Peyer's patch (tissue), 4 donors: ENCODE measurements around the gene COL6A2. TPM values are rescaled to one million over a fixed set of nuclear protein-coding genes. Genes with fewer than 3 reads are reported as not detected.
"Not testable (repeated sequence)": the region's sequence is repeated elsewhere in the genome, so short reads cannot be mapped to it uniquely, and the experiment has no call there.

ENCODE experiments used
- DNase-seq, 3 donors: peaks; one replicate each; pipeline ENCODE4 v3.0.0-alpha.2; 2017 to 2019
- H3K27ac ChIP-seq, 4 donors: fragments of 200-600 bp; sonication (generic); one replicate each; pipeline ENCODE4 v1.5.1; 2016 to 2019
- H3K27me3 ChIP-seq, 2 donors: fragments of 200-600 bp; sonication (generic); one replicate each; pipeline ENCODE4 v1.5.1; 2019
- H3K36me3 ChIP-seq, 3 donors: fragments of 200-600 bp; sonication (generic); one replicate each; pipeline ENCODE4 v1.5.1; 2016 to 2019
- H3K4me1 ChIP-seq, 4 donors: fragments of 200-600 bp; sonication (generic); one replicate each; pipeline ENCODE4 v1.5.1; 2016 to 2019
- H3K4me3 ChIP-seq, 4 donors: fragments of 200-600 bp; sonication (generic); 1 replicate in 3 of 4; 2 replicates in 1 of 4; pipeline ENCODE4 v1.5.1; 2016 to 2019; ENCODE audit warnings: mild to moderate bottlenecking in 1 of 4
- H3K9me3 ChIP-seq, 4 donors: fragments of 200-600 bp; sonication (generic); one replicate each; pipeline ENCODE4 v1.5.1; 2016 to 2019; ENCODE audit warnings: mild to moderate bottlenecking in 1 of 4
- POLR2A ChIP-seq, 2 donors: fragments of 450-650 bp; IDR thresholded peaks; one replicate each; pipeline ENCODE4 v1.5.1; 2017; ENCODE audit warnings: antibody characterized with exemption in 2 of 2, mild to moderate bottlenecking in 2 of 2, moderate library complexity in 2 of 2
- total RNA-seq, 4 donors: library from RNA; depleted of rRNA; stranded (reverse); fragments of >200 nt; gene quantifications; one replicate each; pipeline ENCODE4 v1.1.0, GENCODE V29; 2016
- TF ChIP-seq, protein P1 (sequence below), 6 experiments: fragments of 450-650 bp in 4 of 6; fragments of 200-600 bp in 2 of 6; sonication (generic) in 1 of 6; IDR thresholded peaks; one replicate each; pipeline ENCODE4 v1.5.1; 2017 to 2019; ENCODE audit warnings: antibody characterized with exemption in 6 of 6, mild to moderate bottlenecking in 3 of 6, moderate library complexity in 1 of 6

Gene COL6A2
- total RNA-seq, 4 donors from 2014 or later, result 59.9 to 1,087 (median 166) TPM

GRCh38 chr21:46145159-46145839 is 47.4 kb downstream of the COL6A2 start:
- Histone ChIP-seq H3K4me3 (no peak overlapping the region), H3K4me1 (no peaks in the 10 kb centered on the region), H3K27me3 (no peaks in the 10 kb centered on the region), H3K27ac (no peak overlapping the region), H3K36me3 (no peaks in the 10 kb centered on the region), H3K9me3 (no peaks in the 10 kb centered on the region)
- no peak for TF ChIP-seq POLR2A (IDR thresholded peaks at IDR 0.05)
- TF ChIP-seq, protein P1, sequence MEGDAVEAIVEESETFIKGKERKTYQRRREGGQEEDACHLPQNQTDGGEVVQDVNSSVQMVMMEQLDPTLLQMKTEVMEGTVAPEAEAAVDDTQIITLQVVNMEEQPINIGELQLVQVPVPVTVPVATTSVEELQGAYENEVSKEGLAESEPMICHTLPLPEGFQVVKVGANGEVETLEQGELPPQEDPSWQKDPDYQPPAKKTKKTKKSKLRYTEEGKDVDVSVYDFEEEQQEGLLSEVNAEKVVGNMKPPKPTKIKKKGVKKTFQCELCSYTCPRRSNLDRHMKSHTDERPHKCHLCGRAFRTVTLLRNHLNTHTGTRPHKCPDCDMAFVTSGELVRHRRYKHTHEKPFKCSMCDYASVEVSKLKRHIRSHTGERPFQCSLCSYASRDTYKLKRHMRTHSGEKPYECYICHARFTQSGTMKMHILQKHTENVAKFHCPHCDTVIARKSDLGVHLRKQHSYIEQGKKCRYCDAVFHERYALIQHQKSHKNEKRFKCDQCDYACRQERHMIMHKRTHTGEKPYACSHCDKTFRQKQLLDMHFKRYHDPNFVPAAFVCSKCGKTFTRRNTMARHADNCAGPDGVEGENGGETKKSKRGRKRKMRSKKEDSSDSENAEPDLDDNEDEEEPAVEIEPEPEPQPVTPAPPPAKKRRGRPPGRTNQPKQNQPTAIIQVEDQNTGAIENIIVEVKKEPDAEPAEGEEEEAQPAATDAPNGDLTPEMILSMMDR (IDR thresholded peaks at IDR 0.05), result no peak
- DNase-seq, result no peak

DNA sequence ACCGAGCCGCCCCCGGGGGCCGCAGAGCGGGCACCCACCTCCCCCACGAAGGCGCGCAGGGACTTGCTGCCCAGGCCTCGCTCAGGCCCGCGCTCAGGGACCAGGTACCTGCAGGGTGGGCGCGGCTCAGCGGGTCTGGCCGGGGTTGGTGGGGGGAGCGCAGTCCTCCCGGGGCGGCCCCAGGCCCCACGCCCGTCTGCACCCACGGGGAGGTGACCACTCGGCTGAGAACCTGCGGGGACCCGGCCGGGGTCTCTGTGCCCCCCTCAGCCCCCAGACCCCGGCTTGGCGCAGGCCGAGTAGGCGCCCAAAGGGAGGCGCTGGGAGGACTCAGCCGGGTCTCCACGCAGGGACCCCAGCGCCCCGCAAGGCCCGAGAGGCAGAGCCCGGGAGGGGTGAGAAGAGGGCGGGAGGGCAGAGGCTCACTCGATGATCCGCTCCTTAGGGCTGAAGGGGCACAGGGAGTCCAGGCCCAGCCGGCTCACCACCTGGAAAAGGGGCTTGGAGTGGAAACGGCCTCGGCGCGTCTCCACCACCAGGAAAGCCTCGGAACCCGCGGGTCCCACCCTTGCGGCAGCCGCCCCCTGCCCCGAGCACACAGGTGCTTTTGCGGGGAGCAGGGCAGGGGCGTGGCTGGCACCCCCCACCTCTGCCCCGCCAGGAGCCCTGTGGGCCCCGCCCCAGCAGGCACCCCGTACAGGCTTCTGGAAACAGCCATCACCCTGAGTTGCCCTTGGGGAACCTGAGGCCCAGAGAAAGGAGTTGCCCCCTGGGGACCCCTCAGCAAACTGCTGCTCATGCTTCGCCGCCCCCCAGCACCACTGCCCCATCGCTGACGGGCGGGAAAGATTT is 48.2 kb downstream of the COL6A2 start:
- H3K27me3 ChIP-seq, result no peaks in the 10 kb centered on the region
- TF ChIP-seq POLR2A (IDR thresholded peaks at IDR 0.05), result no peak
- TF ChIP-seq, protein P1 (IDR thresholded peaks at IDR 0.05), result no peak
- no peaks in the 10 kb centered on the region for H3K4me1 ChIP-seq
- no peak overlapping the region for H3K4me3 ChIP-seq
- DNase-seq, result peak in 1 of 3 donors; percentile 43
- no peak overlapping the region for H3K27ac ChIP-seq
- no peaks in the 10 kb centered on the region for H3K36me3 ChIP-seq
- no peaks in the 10 kb centered on the region for H3K9me3 ChIP-seq

DNA sequence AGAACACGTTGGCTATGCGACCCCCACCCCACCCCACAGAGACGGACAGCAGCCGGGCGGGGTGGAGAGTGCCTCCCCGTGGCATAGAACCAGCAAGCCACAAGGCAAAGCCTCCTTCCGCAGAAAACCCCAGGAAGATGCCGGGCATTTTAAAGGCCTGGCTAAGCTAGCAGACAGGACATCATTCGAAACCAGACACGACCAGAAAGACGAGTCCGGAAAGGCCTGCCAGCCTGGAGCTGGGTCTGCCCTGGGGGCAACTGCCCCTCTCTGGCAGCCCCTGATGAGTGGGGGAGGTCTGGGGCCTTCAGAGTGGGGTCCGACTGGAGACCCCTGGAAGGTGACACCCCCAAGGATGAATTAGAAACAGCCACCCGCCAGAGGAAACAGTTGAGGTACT is 48.9 kb downstream of the COL6A2 start:
- H3K9me3 ChIP-seq, result no peaks in the 10 kb centered on the region

DNA sequence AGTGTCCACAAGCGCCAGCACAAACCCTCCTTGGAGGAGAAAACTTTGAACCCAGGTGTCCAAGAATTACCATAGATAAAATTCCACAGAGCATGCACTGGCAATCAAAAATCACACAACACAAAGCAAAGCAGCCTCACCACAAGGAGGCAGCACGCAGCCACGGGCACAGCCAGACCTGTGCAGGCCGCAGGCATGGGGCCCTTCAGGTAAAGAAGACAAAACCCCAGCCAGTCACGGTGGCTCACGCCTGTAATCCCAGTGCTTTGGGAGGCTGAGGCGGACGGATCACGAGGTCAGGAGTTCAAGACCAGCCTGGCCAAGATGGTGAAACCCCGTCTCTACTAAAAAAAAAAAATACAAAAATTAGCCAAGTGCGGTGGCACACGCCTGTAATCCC is 49.5 kb downstream of the COL6A2 start:
- H3K27ac ChIP-seq, H3K27me3 ChIP-seq, H3K4me1 ChIP-seq, H3K4me3 ChIP-seq, H3K9me3 ChIP-seq, H3K36me3 ChIP-seq: not testable (repeated sequence)
- peak in 2 of 3 donors; percentile 75 to 78 for DNase-seq
- TF ChIP-seq, protein P1 (IDR thresholded peaks at IDR 0.05), result peak in 4 of 6 experiments; percentile 51 to 74 (median 58)

More for the DNA sequence above, 48.9 kb downstream of the COL6A2 start:
- Histone ChIP-seq H3K4me3 (no peak overlapping the region), H3K27me3 (no peaks in the 10 kb centered on the region), H3K4me1 (no peaks in the 10 kb centered on the region), H3K36me3 (no peaks in the 10 kb centered on the region), H3K27ac (no peak overlapping the region)
- peak in 1 of 3 donors; percentile 25 for DNase-seq
- TF ChIP-seq, protein P1 (IDR thresholded peaks at IDR 0.05), result no peak
- TF ChIP-seq POLR2A (IDR thresholded peaks at IDR 0.05), result no peak

GRCh38 chr21:46148106-46148505 is 50.2 kb downstream of the COL6A2 start:
- DNase-seq, result peak in 1 of 3 donors; percentile 8
- TF ChIP-seq POLR2A (IDR thresholded peaks at IDR 0.05), result no peak
- TF ChIP-seq, protein P1 (IDR thresholded peaks at IDR 0.05), result no peak
- no peaks in the 10 kb centered on the region for H3K27me3 ChIP-seq
- H3K27ac ChIP-seq, result no peak overlapping the region
- no peaks in the 10 kb centered on the region for H3K36me3 ChIP-seq
- H3K4me3 ChIP-seq, result no peak overlapping the region
- no peaks in the 10 kb centered on the region for H3K9me3 ChIP-seq
- peaks cover 0 to 3% (median 0%) of the 10 kb centered on the region in 4 donors for H3K4me1 ChIP-seq
